GM19324 (cell line): Measurements from ENCODE around the gene SUGP2.
A peak's percentile ranks its signal among the peaks of the same experiment; 100 is the strongest.
"Not testable (repeated sequence)": the region's sequence is repeated elsewhere in the genome, so short reads cannot be mapped to it uniquely, and the experiment has no call there.

Source experiments
- ATAC-seq: cut with Tn5 transposase; IDR thresholded peaks from one replicate; pipeline ENCODE4 v1.9.1; 2021; ENCODE audit warnings: mild to moderate bottlenecking, moderate library complexity; ENCODE audit not compliant: unreplicated experiment, low FRiP score

Gene SUGP2

GRCh38 chr19:19034204-19034624 lies 897 bp upstream of the SUGP2 start:
- ATAC-seq: peak; percentile 31

DNA sequence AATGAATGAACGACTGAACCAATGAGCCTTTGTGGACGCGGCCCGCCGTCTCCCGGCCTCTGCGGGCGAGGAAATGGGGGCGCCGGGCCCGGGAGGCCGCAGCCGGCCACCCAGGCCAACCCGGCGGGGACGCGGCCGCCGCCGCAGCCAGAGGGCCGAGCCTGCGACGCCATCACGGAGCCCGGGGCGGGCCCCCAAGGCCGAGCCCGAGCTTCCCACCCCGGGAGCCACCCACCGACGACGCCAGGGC lies 216 bp downstream of the SUGP2 start:
- no peak for ATAC-seq

- peak; percentile 2 for ATAC-seq
Measured at GRCh38 chr19:19032420-19033175, 719 bp downstream of the SUGP2 start.

DNA sequence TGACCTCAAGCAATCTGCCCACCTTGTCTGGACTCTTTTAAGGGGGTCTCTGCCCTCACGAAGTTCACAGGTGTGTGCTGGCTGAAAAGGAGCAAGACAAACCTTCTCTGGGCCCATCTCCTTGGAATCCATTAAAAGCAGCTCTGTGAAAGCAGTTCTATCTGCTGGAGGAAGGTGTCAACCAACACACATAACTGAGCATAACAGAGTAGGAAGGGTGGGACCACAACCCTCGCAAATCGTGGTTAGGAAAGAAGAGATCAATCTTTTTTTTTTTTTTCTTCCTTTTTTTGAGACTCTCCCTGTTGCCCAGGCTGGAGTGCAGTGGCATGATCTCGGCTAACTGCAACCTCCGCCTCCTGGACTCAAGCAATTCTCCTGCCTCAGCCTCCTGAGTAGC lies 1.4 kb downstream of the SUGP2 start:
- ATAC-seq: no peak

DNA sequence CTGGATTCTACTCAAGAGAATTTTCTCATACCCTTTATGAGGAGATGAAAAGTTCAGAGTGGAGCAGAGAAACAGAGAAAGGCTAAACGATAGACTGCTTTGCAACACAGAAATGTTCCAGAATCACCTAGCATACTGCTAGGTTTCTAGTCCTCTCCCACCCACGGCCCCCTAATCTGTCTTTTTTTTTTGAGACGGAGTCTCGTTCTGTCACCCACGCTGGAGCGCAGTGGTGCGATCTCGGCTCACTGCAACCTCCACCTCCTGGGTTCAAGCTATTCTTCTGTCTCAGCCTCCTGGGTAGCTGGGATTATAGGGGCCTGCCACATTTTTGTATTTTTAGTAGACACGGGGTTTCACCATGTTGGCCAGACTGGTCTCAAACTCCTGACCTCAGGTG lies 4.8 kb downstream of the SUGP2 start:
- no peak for ATAC-seq

DNA sequence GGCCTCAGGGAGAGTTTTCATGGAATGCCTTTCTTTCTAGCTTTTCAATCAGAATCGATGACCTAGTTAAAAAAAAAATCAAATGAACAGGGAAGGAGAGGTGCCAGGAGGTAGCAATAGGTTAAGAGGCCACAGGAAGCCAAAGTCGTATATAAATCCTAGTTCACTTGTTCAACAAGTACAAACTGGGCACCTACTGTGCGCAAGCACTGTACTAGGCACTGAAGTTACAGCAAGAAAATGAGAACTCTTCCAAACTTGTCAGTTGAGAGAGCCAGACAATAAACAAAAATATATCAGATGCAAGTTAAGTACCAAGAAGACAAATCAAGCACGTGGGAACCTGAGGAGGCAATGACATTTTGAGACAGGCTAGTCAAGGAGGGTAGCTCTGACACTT lies 6.1 kb downstream of the SUGP2 start:
- no peak for ATAC-seq

DNA sequence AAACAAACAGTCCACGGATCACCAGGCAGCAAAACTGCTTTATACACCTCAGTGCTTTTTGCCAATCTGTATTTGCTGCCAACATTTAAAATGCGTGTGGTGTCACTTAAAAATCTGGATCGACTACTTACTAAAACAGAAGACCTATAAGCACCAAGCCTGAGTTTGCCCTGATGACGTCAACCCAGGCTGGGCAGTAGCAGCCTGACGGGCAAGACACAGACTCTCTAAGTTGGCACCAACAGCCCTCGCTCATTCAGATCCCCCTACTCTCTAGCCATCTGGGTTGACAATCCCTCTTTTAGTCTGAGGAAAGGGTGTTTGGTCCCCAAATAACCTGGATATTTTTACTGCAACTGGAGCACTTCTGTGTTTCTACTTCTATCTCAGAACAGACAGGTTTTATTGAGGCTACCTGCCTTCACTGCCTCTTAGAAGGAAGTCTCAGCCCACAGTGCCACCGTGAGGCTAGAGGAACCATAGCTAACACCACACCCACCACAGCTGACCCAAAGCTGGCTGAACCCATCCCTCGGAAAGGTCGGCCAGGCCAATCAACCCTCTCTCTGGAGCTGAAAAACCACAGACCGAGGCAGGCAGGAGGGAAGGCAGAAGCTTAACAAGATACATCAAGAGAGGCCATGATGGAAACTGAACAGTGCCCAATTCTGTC lies 6.9 kb downstream of the SUGP2 start:
- ATAC-seq: no peak

GRCh38 chr19:19025861-19026260 lies 7.5 kb downstream of the SUGP2 start:
- no peak for ATAC-seq

DNA sequence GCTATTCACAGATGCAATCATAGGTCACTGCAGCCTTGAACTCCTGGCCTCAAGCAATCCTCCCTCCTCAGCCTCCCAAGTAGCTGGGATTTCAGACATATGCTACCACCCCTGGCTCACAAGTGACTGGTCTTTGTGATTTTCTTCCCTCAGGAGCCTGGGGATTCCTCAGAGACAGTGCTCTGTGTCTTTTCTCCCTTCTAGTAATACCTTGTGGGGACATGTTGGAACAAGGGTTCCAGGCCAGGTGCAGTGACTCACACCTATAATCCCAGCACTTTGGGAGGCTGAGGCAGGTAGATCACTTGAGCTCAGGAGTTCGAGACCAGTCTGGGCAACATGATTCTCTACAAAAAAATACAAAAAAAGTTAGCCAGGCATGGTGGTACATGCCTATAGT lies 9.9 kb downstream of the SUGP2 start:
- not testable (repeated sequence) for ATAC-seq

DNA sequence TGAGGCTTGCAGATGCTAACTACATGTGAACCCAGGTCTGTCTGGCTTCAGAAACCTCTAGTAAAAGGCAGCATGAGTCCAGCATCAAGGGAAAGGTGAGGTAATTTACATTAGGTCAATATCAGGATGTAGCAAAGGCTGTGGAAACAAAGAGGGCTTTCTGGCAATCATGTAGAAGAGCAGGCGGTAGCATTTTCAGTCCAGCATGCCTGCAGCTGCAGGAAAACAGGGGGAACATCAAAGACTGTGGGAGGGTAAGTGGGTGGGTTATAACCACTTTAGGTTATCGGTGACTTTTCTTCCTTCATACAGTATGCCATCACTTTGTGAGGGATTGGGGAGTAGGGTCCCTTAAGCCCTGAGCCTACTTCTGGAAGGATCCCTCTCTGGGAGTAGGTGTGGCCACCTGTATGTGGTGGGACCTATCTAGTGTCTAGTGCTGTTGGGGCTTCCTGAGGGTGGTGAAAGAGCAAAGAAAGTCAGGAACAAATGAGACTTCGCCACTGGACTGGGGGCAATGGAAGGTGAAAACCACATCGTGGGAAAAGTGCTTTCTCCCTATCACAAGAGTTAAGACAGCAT lies 10.8 kb downstream of the SUGP2 start:
- no peak for ATAC-seq

GRCh38 chr19:19021115-19021514 lies 12.2 kb downstream of the SUGP2 start:
- no peak for ATAC-seq

- no peak for ATAC-seq
Measured at GRCh38 chr19:19010551-19010950, 22.8 kb downstream of the SUGP2 start.

GRCh38 chr19:19009951-19010350 lies 23.4 kb downstream of the SUGP2 start:
- no peak for ATAC-seq

GRCh38 chr19:19006213-19006612 lies 27.1 kb downstream of the SUGP2 start:
- no peak for ATAC-seq

GRCh38 chr19:19004144-19004543 lies 29.2 kb downstream of the SUGP2 start:
- ATAC-seq: no peak

DNA sequence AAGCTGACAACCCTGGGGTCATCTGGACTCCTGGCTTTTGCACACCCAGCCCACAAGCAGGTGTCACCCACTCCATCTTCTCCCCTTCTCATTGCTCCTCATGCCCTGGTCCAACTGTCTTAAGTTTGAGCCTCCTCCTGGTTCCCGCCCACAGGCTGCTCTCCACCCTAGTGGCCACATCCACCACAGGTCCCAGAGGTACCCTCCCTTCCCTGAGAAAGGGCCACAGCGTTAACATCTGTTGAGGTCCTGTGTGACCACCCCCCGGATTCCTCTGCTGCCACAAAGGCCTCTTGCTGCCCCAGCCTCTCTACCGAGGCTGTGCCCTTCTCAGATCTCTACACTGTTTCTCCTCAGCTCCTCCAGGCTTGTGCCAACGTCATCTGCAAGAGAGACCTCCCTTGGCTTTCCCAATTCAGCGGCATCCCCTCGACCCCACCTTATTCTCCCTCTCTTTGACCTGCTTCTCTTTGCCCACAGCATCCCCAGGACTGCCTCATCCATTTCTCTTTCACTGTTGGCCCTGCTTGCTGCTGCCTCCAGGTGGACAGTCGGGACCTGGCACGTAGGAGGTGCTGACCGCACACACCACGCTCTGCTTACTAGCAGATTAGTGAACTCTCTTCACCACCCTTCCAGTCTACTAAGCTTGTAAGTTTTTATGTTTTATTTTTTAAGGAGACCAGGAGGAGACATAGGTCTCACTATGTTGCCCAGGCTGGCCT lies 33.3 kb downstream of the SUGP2 start:
- no peak for ATAC-seq

GRCh38 chr19:18999016-18999758 lies 34.1 kb downstream of the SUGP2 start:
- ATAC-seq: no peak

DNA sequence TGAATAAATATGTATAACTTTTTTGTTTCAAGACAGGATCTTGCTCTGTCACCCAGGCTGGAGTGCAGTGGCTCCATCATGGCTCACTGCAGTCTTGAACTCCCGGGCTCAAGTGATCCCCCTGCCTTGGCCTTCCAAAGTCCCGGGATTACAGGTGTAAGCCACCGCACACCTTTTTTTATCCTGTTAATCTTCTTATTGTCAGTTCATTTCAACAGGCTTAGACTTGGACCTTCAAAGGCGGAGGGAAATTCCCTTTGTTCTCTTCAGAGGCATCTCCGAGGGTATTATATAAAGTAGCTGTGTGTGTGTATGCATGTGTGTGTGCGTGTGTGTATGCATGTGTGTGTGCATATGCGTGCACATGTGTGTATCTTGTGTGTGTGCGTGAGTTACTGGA lies 35.0 kb downstream of the SUGP2 start:
- ATAC-seq: no peak

GRCh38 chr19:18996796-18997394 lies 36.4 kb downstream of the SUGP2 start:
- no peak for ATAC-seq

DNA sequence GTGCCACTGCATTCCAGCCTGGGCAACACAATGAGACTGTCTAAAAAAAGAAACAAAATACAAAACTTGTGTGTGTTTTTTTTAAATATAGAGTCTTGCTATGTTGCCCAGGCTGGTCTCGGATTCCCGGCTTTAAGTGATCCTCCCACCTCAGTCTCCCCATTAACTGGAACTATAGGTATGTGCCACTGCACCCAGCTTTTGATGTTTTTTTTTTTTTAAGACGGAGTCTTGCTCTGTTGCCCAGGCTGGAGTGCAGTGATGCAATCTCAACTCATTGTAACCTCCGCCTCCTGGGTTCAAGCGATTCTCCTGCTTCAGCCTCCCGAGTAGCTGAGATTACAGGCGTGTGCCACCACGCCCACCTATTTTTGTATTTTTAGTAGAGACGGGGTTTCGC lies 37.0 kb downstream of the SUGP2 start:
- no peak for ATAC-seq
